NCI-H69 (cell line): ENCODE data around the gene STPG1.

Experiments
- DNase-seq: peaks from one replicate; lab custom pipeline; 2025; lab: John Stamatoyannopoulos, UW

Gene STPG1

GRCh38 chr1:24369801-24370200 is 43.8 kb downstream of the STPG1 start:
- DNase-seq, result no peak

DNA sequence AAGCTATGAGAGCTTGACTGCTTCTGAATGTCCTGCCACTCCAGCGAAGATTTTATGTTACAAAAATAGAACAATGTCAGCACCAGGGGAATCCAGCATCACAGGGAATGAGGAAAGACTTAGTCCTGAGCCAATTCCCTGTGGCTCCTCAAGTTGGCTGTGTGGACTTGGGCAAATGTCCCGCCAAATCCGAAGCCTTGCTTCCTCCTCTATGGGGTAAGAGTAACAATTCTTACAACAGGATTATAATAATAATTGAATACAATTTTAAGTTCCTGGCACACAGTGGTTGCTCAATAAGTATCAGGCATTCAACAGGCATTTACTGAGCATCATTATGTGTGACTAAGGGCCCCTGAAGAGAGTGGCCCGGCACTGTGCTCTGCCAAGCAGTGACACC is 44.4 kb downstream of the STPG1 start:
- no peak for DNase-seq

DNA sequence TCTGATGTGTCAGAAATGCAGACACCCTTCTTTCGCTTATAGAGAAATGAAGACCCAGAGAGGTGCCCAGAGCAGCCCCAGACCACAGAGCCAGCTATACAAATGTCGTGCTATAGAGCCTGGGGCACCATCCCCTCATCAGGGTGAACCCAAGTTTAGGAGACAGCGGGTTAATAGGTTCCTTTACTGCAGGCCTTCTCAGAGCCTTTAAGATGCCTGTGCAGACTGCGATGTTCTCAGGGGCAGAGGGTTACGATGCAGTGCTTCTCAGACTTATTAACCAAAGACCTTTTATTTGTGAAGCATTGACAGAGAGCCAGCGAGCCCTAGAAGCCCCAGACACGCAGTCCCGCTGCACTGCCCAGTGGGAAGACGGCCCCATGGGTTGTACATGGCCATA is 46.9 kb downstream of the STPG1 start:
- DNase-seq, result no peak

DNA sequence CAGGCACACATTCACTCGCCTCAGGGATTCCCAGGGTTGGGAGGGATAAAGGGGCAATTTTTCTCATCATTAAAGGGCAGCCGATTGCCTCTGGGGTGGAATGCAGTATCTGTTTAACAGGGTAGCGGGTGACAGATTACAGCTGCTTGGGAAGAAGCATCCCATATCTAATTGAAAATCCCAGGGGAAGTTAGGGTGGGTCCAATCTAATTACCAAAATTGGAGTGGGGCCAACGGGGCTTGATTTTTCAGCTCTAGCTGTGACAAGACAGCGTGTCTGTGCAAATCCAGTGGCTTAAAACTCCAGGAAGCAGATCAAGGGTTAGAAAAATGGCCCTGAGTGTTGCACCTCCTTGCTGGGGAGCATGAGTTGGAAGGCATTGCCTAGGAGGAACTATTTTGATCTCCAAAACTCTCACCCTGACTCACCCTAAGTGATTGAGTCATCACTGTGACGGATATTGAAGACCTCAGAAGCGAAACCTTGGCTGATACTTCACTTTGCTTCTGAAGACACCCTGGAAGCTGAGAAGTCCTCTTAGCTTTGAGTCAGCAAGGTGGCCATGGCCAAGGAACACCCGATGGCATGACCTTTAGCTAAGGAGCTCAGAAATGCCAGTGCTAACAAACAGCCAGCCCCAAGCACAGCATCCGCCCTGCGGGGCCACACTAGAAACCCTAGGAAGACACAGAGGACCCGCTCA is 48.5 kb downstream of the STPG1 start:
- peak; percentile 64 for DNase-seq

- no peak for DNase-seq
Observed at GRCh38 chr1:24364605-24364974, 49.0 kb downstream of the STPG1 start.

DNA sequence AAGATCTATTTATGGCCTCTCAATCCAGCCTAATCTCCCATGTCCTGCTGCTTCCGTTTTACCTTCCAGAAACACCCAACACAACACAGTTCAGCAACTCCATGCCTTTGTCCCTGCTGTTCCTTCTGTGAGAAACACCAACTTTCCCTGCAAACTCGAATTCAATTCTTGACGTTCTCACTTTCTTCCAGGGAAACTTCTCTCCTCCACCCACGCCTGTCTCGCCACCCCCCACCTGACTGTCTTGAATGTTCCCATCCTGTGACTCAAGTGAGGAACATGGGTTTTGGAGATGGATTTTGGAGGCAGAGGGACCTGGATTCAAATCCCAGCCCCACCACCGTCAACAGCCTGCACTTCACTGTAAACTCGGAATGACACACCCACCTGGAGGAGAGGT is 49.6 kb downstream of the STPG1 start:
- DNase-seq, result no peak

DNA sequence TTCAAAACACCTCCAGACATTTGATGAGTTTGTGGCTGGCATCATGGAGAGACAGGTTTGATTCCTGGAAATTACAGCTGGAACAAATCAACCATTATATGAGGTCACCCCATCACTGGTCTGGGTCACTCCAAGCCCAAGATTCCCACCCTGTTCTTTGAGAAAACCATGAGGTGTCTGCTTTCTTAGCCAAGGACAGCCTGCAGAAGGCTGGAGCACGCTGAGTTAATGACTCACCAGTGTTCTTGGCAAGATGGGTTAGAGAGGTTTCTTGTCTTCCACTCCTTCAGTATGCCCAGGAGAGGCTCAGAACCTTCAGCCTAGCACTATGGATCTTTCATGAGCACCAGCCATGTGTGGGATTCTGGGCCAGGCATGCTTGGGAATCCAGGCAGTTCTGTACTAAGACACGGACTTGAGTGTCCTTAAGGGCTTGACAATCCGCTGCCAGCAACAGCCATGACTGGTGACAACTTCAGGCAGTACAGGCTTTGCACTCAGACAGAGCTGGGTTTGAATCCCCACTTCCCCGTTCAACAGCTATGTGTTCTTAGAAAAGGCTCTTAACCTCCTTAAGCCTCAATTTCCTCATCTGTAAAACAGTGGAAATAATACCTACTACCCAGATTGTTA is 50.5 kb downstream of the STPG1 start:
- no peak for DNase-seq

GRCh38 chr1:24362396-24362795 is 51.2 kb downstream of the STPG1 start:
- no peak for DNase-seq

DNA sequence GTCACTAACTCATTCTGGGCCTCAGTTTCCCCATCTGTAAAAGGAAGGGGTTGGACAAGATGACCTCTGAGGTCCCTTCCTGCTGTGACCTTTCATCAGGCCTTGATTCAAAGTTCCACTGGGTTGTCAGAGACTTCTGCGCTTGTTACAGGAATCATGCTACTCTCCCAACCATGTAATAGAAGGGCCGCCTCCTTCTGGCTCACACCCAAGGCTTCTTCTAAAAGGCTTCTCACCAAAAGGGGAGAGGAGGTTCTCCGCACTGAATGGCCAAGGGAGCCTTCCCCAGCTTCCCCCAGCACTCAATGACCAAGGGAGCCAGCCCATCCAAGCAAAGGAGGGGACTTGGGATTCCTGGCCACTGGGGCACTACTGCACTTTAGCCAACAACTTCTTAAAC is 51.8 kb downstream of the STPG1 start:
- DNase-seq, result no peak

DNA sequence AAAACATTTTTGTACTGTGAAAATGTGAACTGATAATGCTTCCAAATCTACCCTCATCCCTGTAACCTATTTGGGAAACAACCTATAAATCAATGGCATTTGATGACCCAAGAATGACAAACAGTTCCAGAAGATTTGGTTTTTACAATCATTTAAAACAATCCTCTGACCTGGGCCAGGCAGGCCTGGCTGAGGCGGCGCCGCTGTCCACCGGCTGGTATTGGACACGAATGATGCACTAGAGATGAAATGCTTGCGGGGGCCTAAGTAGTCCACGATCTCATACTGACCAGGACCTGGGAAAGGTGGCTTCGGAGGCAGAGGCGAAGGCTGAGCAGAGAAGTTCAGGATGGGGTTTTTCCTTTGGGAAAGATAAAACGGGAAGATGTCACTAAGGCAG is 52.9 kb downstream of the STPG1 start:
- DNase-seq, result no peak

DNA sequence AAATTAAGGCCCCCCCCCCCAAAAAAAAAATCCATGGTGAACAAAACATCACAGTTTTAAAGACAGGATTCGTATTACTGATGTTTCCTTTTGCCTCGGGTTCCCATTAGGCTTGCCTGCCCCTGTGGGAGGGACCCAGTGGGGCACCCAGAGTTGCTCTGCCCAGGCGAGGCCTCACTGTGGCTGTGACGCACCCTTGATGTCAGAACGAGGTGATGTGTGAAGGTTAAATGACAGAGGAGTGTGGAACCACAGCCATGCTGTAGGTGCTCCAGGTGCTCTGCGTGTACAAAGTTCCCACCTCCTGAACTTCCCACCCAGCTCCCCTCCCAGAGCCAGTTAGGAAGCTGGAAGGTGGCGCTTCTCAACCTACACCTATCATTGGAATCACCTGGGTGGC is 56.5 kb downstream of the STPG1 start:
- no peak for DNase-seq

GRCh38 chr1:24355466-24355865 is 58.1 kb downstream of the STPG1 start:
- DNase-seq, result no peak

- no peak for DNase-seq
Observed at GRCh38 chr1:24353292-24353891, 60.2 kb downstream of the STPG1 start.

GRCh38 chr1:24351918-24352627 is 61.5 kb downstream of the STPG1 start:
- no peak for DNase-seq

DNA sequence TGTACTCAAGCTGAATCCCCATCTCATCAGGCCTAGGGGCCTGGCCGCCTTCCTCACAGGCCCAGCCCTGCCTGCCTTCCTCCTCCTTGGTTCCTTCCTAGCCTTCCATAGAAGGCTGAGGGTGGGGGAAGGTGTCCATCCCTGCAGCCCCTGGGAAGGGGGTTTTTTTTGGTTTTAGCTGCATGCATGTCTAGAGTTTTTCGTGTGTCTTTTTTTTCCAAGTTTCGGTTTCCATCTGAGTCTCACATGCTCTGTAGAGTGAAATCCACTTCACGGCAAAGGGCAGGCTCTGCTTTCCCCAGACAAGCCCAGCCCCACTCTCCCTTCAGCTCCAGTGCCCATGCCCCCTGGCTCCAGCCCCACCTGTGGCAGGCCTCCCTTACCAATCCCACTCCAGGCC is 62.3 kb downstream of the STPG1 start:
- no peak for DNase-seq

- DNase-seq, result no peak
Observed at GRCh38 chr1:24349891-24350290, 63.7 kb downstream of the STPG1 start.

DNA sequence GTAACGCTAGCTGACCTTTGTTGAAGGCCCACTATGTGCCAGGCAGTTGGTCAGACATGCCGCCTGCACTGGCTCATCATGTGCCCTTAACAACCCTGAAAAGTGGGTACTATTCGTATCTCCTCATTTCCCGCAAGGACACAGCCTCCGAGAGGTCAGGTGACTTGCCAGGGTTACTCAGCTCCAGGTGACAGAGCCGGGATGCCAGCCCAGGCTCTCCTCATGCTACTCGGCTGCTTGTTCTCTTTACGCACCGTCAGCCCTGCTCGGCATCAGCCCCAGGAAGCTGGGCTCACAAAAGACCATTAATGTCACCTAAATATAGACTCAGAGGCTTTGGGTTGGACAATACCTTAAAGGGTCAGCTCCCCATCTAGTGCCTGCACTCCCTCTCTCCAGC is 65.4 kb downstream of the STPG1 start:
- DNase-seq, result no peak

DNA sequence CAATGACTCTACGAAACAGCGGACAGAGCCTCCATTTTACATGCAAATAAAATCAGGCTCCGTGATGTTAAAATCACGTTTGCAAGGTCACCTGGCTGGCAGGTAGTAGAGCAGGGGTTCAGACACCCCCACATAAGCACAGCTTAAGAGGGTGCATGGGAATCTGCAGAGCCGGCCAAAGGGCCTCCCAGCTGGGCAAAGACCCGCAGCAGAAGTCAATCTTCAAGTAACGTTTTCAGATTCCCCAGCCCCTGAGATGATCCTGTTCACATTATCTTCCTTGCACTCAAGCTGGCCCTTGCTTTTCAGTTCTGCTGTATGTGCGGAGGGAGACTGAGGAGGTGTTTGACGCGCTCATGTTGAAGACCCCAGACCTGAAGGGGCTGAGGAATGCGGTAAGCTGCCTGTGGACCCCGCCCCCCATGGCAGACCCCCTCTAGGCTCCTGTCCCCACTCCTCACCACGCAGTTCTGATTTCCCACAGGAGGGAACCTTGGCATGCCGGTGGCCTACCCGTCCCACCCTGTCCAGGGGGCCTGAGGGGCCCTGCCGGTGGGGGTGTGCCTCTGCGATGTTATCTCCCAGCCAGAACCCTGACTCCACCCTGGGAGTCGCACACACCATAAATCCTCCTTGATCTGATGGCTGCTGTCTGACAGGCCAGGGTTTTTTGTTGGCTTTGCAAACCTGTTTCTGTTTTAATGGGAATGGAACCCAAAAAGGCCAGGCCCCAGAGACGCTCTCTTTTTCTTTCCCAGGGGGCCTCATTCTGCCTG is 66.2 kb downstream of the STPG1 start:
- no peak for DNase-seq

DNA sequence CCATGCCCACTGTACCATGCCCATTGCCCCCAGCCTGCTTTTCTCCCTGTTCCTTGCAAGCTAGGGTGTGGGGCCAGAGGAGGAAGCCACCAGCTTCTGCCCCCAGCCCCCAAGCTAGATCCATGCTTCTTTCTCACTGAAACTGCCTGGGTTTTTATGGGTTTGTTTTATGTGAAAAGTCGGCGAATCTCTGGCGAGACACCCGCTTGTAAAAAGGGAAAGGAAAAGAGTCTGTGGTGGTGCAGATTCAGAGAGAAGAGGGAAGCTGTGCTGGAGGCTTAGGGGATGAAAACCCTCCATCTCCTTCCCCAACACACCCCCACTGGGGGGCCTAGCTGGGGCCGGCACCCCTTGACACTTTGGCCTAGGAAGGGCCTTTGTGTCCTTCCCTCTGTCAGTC is 68.2 kb downstream of the STPG1 start:
- DNase-seq, result no peak

GRCh38 chr1:24344090-24344742 is 69.4 kb downstream of the STPG1 start:
- DNase-seq, result no peak

DNA sequence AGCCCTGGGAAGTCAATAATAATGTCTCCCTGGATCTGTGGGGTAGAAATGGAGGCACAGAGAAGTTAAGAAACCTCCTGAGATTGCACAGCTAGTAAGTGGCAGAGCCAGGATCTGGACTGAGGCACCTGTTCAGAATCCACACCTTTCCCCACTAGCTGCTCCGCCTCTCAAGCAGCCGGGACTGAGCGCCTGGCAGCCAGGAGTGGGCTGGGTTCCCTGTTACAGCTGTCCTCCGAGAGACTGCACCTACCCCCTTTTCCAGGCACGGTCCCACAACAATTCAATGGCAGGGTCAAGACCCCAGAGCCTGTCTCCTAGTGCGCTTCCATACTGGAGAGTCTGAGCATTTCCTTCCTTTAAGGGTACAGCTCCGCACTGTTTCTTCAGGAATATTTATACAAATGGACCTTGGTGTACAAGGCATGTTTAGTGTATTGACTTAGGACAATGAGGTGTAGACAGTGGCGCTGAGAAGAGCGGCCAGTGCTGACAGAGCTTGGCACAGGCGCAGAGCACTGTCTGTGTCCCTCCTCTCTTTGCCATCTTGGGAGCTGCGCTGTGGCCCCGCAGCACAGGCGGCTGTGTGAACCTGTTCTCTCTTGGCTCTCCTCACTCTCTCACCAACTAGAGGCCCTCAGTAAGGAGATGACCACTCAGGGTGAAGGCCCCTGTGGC is 70.0 kb downstream of the STPG1 start:
- DNase-seq, result no peak
